CD4-positive, alpha-beta T cell treated with Interleukin-15 for 4 hours (primary cell): ENCODE measurements around the gene PTPMT1.
"Not testable (repeated sequence)": the region's sequence is repeated elsewhere in the genome, so short reads cannot be mapped to it uniquely, and the experiment has no call there.

Experiments used
- DNase-seq: peaks from one replicate; pipeline ENCODE4 v3.0.0-alpha.2; 2020; ENCODE audit warnings: low spot score

The PTPMT1 gene

GRCh38 chr11:47565340-47566148 lies at the start of gene PTPMT1:
PTPMT1 (plus strand) TSS chr11:47565599; CDS start chr11:47565623, 24 bp downstream.
- DNase-seq: peak; percentile 58

- no peak for DNase-seq
These were observed 49.2 kb upstream of the PTPMT1 start for GRCh38 chr11:47516155-47516554.

DNA sequence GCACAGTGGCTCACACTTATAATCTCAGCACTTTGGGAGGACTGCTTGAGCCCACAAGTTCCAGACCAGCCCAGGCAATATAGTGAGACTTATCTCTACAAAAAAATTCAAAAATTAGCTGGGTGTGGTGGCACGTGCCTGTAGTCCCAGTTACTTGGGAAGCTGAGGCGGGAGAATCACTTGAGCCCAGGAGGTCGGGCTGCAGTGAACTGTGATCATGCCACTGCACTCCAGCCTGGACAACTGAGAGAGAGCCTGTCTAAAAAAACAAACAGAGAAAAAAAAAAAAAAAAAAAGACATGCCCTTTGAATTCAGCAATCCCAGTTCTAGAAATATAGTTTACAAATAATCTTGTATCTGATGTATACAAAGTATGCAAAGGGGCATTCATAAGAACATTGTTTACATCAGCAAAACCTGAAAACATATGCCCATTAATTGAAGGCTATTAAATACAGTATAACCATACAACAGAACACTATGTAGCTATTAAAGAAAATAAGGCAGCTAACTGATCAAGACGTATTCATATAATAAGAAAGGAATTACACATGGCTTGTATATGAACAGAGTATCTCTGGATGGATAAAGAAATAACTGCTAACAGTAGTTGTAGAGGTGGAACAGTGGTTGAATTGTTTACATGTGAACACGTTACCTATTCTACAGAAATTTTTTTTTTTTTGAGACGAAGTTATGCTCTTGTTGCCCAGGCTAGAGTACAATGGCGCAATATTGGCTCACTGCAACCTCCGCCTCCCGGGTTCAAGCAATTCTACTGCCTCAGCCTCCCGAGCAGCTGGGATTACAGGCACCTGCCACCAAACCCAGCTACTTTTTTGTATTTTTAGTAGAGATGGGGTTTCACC lies 48.2 kb upstream of the PTPMT1 start:
- no peak for DNase-seq

GRCh38 chr11:47518212-47518964 lies 47.0 kb upstream of the PTPMT1 start:
- DNase-seq: no peak

GRCh38 chr11:47523490-47524225 lies 41.7 kb upstream of the PTPMT1 start:
- DNase-seq: peak; percentile 49

DNA sequence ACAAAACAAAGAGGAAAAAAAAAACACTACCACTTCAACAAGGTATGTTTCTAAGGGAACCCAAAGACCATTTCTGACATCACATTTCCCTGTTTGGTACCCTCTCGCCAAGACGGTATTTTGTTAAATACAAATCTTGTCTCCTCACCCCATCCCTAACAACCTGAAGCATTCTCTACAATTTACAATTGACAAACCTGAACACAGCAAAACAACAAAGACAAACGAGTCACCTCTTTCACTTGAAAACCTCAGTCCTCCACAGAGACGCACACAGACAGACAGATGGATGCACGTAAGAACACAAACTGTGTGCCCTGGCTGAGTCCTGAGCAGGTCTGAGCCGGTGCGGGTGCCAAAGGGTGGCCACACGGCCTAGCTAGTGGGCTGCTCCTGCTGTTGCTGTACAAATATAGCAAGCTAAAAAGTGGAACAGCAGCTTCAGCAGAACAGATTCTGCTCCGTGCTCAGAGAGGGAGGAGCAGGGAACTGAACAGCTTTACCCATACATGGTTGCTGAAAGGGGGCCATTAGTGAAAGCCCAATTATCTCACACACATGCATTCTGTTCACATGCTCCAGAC lies 41.0 kb upstream of the PTPMT1 start:
- no peak for DNase-seq

GRCh38 chr11:47526032-47526431 lies 39.4 kb upstream of the PTPMT1 start:
- DNase-seq: not testable (repeated sequence)

GRCh38 chr11:47527186-47527585 lies 38.2 kb upstream of the PTPMT1 start:
- DNase-seq: no peak

DNA sequence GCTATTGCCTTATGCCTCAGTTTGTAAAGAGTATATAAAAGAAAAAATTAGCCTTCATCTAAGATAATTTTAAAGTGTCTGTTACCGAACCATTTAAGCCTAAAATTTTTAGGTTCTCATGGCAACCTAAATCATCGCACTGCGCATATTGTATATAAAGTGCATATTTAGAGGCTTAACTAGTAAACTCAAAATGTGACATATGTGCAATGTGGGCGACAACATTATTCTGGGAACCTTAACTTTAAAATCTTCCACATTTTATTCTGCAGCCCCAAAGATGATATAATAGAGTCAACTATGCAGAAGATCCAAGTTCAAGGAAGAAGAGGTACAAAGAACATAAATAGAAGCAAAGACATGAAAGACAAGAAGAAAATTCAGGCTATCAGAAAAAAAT lies 35.4 kb upstream of the PTPMT1 start:
- DNase-seq: no peak

- not testable (repeated sequence) for DNase-seq
These were observed 34.7 kb upstream of the PTPMT1 start for GRCh38 chr11:47530721-47531120.

- no peak for DNase-seq
These were observed 33.7 kb upstream of the PTPMT1 start for GRCh38 chr11:47531666-47532065.

DNA sequence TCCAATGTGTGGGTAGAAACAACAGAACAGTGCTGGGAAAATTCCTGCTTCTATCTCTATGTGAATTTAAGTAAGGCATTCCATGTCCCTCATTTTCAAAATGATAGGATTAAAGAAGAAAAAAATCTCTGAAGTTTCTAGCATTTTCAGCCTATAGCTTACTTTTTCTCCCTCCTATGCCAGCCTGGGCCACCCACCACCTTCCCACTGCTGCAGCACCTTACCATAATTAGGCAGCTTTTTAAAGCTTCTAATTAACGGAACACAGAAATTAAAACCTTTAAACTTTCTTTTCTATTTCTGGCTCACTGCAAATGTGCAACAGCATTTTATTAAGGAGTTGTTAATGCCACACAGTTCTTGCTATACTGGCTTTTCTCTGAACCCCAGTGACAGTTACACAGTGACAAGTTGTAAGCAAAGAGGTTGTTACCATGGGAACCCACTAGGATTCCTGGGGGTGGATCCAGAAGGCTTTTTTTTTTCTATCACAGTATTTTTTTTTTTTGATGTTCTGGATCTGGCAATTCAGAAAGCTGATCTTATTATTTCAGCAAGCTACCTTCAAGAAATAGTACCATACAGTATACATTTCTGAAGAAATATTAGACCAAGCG lies 32.7 kb upstream of the PTPMT1 start:
- DNase-seq: no peak

DNA sequence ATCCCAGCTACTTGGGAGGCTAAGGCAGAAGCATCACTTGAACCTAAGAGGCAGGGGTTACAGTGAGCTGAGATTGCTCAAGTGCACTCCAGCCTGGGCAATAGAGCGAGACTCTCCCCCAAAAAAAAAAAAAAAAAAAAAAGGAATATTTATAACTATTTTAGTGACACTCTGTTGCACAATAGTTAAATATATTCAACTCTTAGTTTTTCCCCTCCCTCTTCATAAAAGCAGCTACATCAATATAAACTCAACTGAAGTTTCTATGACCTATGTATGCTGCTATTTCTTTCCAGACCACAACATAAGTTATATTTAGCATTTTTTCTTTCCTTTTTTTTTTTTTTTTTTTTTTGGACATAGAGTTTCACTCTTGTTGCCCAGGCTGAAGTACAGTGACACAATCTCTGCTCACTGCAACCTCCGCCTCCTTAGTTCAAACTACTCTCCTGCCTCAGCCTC lies 31.7 kb upstream of the PTPMT1 start:
- DNase-seq: no peak

- DNase-seq: no peak
These were observed 30.6 kb upstream of the PTPMT1 start for GRCh38 chr11:47534704-47535251.

DNA sequence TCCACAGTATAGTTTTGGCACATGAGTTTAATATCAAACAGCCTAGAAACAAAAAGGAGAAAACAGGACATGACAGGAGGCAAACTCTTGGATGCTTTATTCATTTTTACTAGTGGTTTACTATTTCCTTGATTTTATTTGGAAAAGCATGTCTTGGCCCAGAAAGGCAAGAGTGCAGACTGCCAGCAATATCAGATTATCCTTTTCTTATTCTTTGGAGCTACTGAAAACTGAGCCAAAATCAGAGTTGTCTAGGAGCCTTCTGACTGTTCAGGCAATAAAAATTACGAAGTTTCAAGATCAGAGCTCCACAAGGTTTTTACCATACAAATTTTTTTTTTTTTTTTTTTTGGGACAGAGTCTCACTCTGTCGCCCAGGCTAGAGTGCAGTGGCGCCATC lies 28.5 kb upstream of the PTPMT1 start:
- DNase-seq: no peak

DNA sequence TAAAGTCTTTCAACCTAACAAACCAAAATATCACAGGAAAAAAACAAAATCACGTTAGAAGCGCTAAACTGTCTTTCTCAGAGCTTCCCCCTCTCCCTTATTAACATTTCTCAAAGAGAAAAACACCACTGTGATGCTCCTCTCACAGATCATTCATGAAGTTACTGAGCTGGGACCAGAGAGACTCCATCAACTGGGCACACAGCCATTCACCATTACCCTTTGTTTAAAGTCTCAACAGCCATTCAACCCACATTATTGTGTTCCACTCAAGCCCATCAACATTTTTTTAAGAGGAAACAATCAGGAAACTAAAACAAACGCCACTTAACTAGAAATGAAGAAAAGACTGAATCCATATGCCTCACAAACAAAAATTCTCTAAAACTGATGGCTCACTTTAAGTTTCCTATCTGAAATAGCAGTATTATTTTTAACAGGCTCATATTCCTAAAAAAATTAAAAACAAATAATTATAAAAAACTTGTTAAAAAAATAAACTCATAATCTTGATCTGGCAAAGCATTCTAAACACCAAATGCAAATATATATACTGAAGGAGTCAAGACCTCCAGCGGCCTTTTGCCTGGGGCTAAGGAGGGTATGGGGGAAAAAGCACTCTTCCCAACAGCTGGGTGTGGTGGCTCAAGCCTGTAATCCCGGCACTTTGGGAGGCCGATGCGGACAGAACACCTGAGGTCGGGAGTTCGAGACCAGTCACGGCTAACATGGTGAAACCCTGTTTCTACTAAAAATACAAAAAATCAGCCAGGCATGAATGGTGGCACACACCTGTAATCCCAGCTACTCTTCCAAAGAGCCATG lies 26.4 kb upstream of the PTPMT1 start:
- no peak for DNase-seq

DNA sequence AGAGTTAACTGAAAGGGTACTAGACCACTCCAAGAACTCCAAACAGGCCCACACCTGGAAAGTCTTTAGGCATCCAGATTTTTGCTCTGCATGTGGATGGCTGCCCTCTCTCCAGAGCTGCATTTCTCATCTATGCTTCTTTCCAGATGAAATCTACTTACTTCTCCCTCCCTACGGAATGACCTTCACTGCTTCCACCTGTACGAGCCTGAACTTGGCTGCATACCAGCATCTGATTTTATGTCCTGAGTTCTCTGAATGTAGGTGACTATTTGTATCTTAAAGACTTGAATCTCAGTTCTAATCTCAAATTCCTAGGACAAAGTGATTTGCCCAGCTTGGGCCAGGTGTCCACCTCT lies 25.7 kb upstream of the PTPMT1 start:
- no peak for DNase-seq

GRCh38 chr11:47541070-47541469 lies 24.3 kb upstream of the PTPMT1 start:
- no peak for DNase-seq

DNA sequence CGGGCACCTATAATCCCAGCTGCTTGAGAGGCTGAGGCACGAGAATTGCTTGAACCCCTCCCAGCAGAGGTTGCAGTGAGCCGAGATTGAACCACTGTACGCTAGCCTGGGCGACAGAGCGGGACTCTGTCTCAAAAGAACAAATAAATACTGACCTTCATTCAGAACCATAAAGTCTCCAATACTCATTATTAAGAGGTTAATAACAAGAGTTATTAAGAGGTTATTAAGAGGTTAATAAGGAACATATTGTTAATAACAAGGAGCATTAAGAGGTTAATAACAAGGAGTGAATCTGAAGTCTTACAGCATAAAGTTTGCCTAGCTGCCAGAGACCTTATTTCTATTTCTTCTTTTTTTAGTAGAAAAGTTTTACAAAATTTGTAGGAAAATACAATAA lies 20.1 kb upstream of the PTPMT1 start:
- DNase-seq: no peak

GRCh38 chr11:47546274-47546673 lies 19.1 kb upstream of the PTPMT1 start:
- DNase-seq: not testable (repeated sequence)
